ENCODE measurements around the gene ALDH3A2. TPM values are rescaled to one million over a fixed set of nuclear protein-coding genes. Genes with fewer than 3 reads are reported as not detected.

Gene ALDH3A2
- total RNA-seq, 1 experiment from 2014 or later = 44.4 TPM

GRCh38 chr17:19712436-19713004 lies 64.0 kb downstream of the ALDH3A2 start:
- ATAC-seq (no peak), DNase-seq (ENCODE audit: low read depth, low spot score) (no peak)
- H3K36me3 ChIP-seq (ENCODE audit: control insufficient read depth, insufficient read depth, low read length) = no peaks in the 10 kb centered on the region
- H3K27me3 ChIP-seq (ENCODE audit: control insufficient read depth, insufficient read depth, low read length) = no peaks in the 10 kb centered on the region
- H3K27ac ChIP-seq (ENCODE audit: low read length) = no peak overlapping the region
- no peaks in the 10 kb centered on the region for H3K9me3 ChIP-seq (ENCODE audit: control insufficient read depth, insufficient read depth, low read depth, low read length)
- no peak overlapping the region for H3K4me3 ChIP-seq (ENCODE audit: low read depth in 2 of 2, low read length in 2 of 2)
- intact Hi-C loops (cut with micrococcal nuclease; ENCODE audit: unreplicated experiment) (no loop called here), in situ Hi-C loops (cut with HindIII; ENCODE audit: low pct_unique_long_range_greater_than_20kb, low sequenced_read_pairs) (no loop called here)
- POLR2A ChIA-PET = no interaction called here
- TF ChIP-seq, protein P1, sequence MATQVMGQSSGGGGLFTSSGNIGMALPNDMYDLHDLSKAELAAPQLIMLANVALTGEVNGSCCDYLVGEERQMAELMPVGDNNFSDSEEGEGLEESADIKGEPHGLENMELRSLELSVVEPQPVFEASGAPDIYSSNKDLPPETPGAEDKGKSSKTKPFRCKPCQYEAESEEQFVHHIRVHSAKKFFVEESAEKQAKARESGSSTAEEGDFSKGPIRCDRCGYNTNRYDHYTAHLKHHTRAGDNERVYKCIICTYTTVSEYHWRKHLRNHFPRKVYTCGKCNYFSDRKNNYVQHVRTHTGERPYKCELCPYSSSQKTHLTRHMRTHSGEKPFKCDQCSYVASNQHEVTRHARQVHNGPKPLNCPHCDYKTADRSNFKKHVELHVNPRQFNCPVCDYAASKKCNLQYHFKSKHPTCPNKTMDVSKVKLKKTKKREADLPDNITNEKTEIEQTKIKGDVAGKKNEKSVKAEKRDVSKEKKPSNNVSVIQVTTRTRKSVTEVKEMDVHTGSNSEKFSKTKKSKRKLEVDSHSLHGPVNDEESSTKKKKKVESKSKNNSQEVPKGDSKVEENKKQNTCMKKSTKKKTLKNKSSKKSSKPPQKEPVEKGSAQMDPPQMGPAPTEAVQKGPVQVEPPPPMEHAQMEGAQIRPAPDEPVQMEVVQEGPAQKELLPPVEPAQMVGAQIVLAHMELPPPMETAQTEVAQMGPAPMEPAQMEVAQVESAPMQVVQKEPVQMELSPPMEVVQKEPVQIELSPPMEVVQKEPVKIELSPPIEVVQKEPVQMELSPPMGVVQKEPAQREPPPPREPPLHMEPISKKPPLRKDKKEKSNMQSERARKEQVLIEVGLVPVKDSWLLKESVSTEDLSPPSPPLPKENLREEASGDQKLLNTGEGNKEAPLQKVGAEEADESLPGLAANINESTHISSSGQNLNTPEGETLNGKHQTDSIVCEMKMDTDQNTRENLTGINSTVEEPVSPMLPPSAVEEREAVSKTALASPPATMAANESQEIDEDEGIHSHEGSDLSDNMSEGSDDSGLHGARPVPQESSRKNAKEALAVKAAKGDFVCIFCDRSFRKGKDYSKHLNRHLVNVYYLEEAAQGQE (IDR thresholded peaks at IDR 0.05; ENCODE audit: insufficient read depth in 1 of 2, low read depth in 2 of 2, low read length in 1 of 2) = no peak
- no peak for TF ChIP-seq POLR2AphosphoS5 (IDR thresholded peaks at IDR 0.05; ENCODE audit: low read depth, low read length)
- TF ChIP-seq SIN3A (IDR thresholded peaks at IDR 0.05; ENCODE audit: borderline replicate concordance, insufficient read depth, low read depth, low read length) = no peak
- no peak for TF ChIP-seq CTCF (IDR thresholded peaks at IDR 0.05)
- TF ChIP-seq TCF7L2 (IDR thresholded peaks at IDR 0.05; ENCODE audit: low read depth, low read length) = no peak
- no peaks in the 10 kb centered on the region for H3K4me1 ChIP-seq (ENCODE audit: control insufficient read depth, insufficient read depth, low read length)
- BruUV-seq (replicated peaks) = no TSS peak
- CTCF ChIA-PET = no interaction called here

GRCh38 chr17:19713462-19713861 lies 64.9 kb downstream of the ALDH3A2 start:
- POLR2A ChIA-PET = interaction anchor here (0.7 kb wide), 1 partner anchor 255 kb away, joined by 4 read pairs; no protein-coding TSS in a partner anchor
- Histone ChIP-seq H3K4me3 (ENCODE audit: low read depth in 2 of 2, low read length in 2 of 2) (no peak overlapping the region), H3K4me1 (ENCODE audit: control insufficient read depth, insufficient read depth, low read length) (no peaks in the 10 kb centered on the region; the same call in 1 of the 2 replicates), H3K36me3 (ENCODE audit: control insufficient read depth, insufficient read depth, low read length) (no peaks in the 10 kb centered on the region), H3K9me3 (ENCODE audit: control insufficient read depth, insufficient read depth, low read depth, low read length) (no peaks in the 10 kb centered on the region), H3K27me3 (ENCODE audit: control insufficient read depth, insufficient read depth, low read length) (no peaks in the 10 kb centered on the region), H3K27ac (ENCODE audit: low read length) (no peak overlapping the region)
- BruUV-seq (replicated peaks) = no TSS peak
- no peak for TF ChIP-seq POLR2AphosphoS5 (IDR thresholded peaks at IDR 0.05; ENCODE audit: low read depth, low read length)
- no peak for TF ChIP-seq TCF7L2 (IDR thresholded peaks at IDR 0.05; ENCODE audit: low read depth, low read length)
- TF ChIP-seq CTCF (IDR thresholded peaks at IDR 0.05) = no peak
- TF ChIP-seq, protein P1 (IDR thresholded peaks at IDR 0.05; ENCODE audit: insufficient read depth in 1 of 2, low read depth in 2 of 2, low read length in 1 of 2) = no peak
- no peak for TF ChIP-seq SIN3A (IDR thresholded peaks at IDR 0.05; ENCODE audit: borderline replicate concordance, insufficient read depth, low read depth, low read length)
- ATAC-seq (no peak; the same call in 1 of the 2 replicates), DNase-seq (ENCODE audit: low read depth, low spot score) (no peak)
- in situ Hi-C loops (cut with HindIII; ENCODE audit: low pct_unique_long_range_greater_than_20kb, low sequenced_read_pairs) (no loop called here), intact Hi-C loops (cut with micrococcal nuclease; ENCODE audit: unreplicated experiment) (no loop called here)
- CTCF ChIA-PET = no interaction called here
